Ascending aorta (tissue), 2 donors: Measurements from ENCODE around the gene NEURL3. TPM values are rescaled to one million over a fixed set of nuclear protein-coding genes. Genes with fewer than 3 reads are reported as not detected.
A peak's percentile ranks its signal among the peaks of the same experiment; 100 is the strongest.

Experiments used
- DNase-seq, 2 donors: peaks; one replicate each; pipeline ENCODE4 v3.0.0-alpha.2; 2019; ENCODE audit warnings: low spot score in 2 of 2
- H3K27ac ChIP-seq, 2 donors: fragments of 200-600 bp; sonication (generic); one replicate each; pipeline ENCODE4 v1.5.1; 2016 to 2017; ENCODE audit warnings: mild to moderate bottlenecking in 1 of 2
- H3K27me3 ChIP-seq: fragments of 200-600 bp; sonication (generic); one replicate; pipeline ENCODE4 v1.5.1; 2017
- H3K36me3 ChIP-seq, 2 donors: fragments of 200-600 bp; sonication (generic); one replicate each; pipeline ENCODE4 v1.5.1; 2016
- H3K4me1 ChIP-seq, 2 donors: fragments of 200-600 bp; sonication (generic); one replicate each; pipeline ENCODE4 v1.5.1; 2016 to 2017; ENCODE audit warnings: mild to moderate bottlenecking in 1 of 2
- H3K4me3 ChIP-seq, 2 donors: fragments of 200-600 bp; sonication (generic); one replicate each; pipeline ENCODE4 v1.5.1; 2016 to 2017; ENCODE audit warnings: mild to moderate bottlenecking in 1 of 2
- H3K9me3 ChIP-seq, 2 donors: fragments of 200-600 bp; sonication (generic); one replicate each; pipeline ENCODE4 v1.5.1; 2016
- CTCF ChIP-seq, 3 experiments: fragments of 200-600 bp in 2 of 3; fragments of 450-650 bp in 1 of 3; sonication (generic) in 2 of 3; IDR thresholded peaks; one replicate each; pipeline ENCODE4 v1.5.1; 2016 to 2019; ENCODE audit warnings: antibody characterized with exemption in 3 of 3, mild to moderate bottlenecking in 1 of 3, moderate library complexity in 1 of 3
- intact Hi-C: fragments of 100-400 bp; cut with DNase I; formaldehyde crosslinking; loops from one replicate; pipeline ENCODE4 v1.15.1; 2023
- total RNA-seq: library from RNA; depleted of rRNA; stranded (reverse); fragments of >200 nt; gene quantifications from one replicate; pipeline ENCODE4 v1.1.0, GENCODE V29; 2016

The NEURL3 gene
- total RNA-seq, 1 donor from 2014 or later, result not detected

- H3K9me3 ChIP-seq, result peaks cover 8 to 20% of the 10 kb centered on the region in 2 donors
- TF ChIP-seq CTCF (IDR thresholded peaks at IDR 0.05), result no peak
- no peaks in the 10 kb centered on the region for H3K36me3 ChIP-seq
- intact Hi-C loops, result no loop called here
- H3K4me1 ChIP-seq, result no peaks in the 10 kb centered on the region
- no peak overlapping the region for H3K4me3 ChIP-seq
- no peak for DNase-seq
- H3K27ac ChIP-seq, result no peak overlapping the region
- H3K27me3 ChIP-seq, result no peaks in the 10 kb centered on the region
Measured at GRCh38 chr2:96494188-96494587, 11.0 kb downstream of the NEURL3 start.

- H3K27ac ChIP-seq, result no peak overlapping the region
- no peak overlapping the region for H3K4me3 ChIP-seq
- H3K36me3 ChIP-seq, result no peaks in the 10 kb centered on the region
- H3K4me1 ChIP-seq, result no peaks in the 10 kb centered on the region
- peaks cover 8 to 20% of the 10 kb centered on the region in 2 donors for H3K9me3 ChIP-seq
- intact Hi-C loops, result no loop called here
- no peaks in the 10 kb centered on the region for H3K27me3 ChIP-seq
- DNase-seq, result peak in 1 of 2 donors; percentile 39
- no peak for TF ChIP-seq CTCF (IDR thresholded peaks at IDR 0.05)
Measured at GRCh38 chr2:96493072-96493471, 12.1 kb downstream of the NEURL3 start.

- TF ChIP-seq CTCF (IDR thresholded peaks at IDR 0.05), result no peak
- Histone ChIP-seq H3K4me1 (no peaks in the 10 kb centered on the region), H3K27ac (no peak overlapping the region), H3K4me3 (no peak overlapping the region), H3K9me3 (peaks cover 8 to 20% of the 10 kb centered on the region in 2 donors), H3K27me3 (no peaks in the 10 kb centered on the region), H3K36me3 (no peaks in the 10 kb centered on the region)
- intact Hi-C loops, result no loop called here
- peak in 1 of 2 donors; percentile 27 for DNase-seq
Measured at GRCh38 chr2:96491860-96492497, 13.2 kb downstream of the NEURL3 start.

- Histone ChIP-seq H3K4me1 (peaks cover 0 to 8% of the 10 kb centered on the region in 2 donors), H3K27ac (no peak overlapping the region), H3K4me3 (no peak overlapping the region), H3K9me3 (peaks cover 4 to 12% of the 10 kb centered on the region in 2 donors), H3K27me3 (no peaks in the 10 kb centered on the region), H3K36me3 (no peaks in the 10 kb centered on the region)
- no peak for TF ChIP-seq CTCF (IDR thresholded peaks at IDR 0.05)
- intact Hi-C loops, result no loop called here
- no peak for DNase-seq
Measured at GRCh38 chr2:96489663-96490062, 15.5 kb downstream of the NEURL3 start.

GRCh38 chr2:96489261-96489660 is 15.9 kb downstream of the NEURL3 start:
- Histone ChIP-seq H3K4me3 (no peak overlapping the region), H3K9me3 (peaks cover 0 to 8% of the 10 kb centered on the region in 2 donors), H3K4me1 (peaks cover 0 to 8% of the 10 kb centered on the region in 2 donors), H3K27ac (no peak overlapping the region), H3K36me3 (no peaks in the 10 kb centered on the region), H3K27me3 (no peaks in the 10 kb centered on the region)
- DNase-seq, result no peak
- no peak for TF ChIP-seq CTCF (IDR thresholded peaks at IDR 0.05)
- intact Hi-C loops, result no loop called here
